Left hindlimb (tissue), 1 donor: ENCODE results near the gene BICC1.

Source experiments
- DNase-seq: peaks from one replicate; pipeline ENCODE4 v3.0.0-alpha.2; 2018

The BICC1 gene

DNA sequence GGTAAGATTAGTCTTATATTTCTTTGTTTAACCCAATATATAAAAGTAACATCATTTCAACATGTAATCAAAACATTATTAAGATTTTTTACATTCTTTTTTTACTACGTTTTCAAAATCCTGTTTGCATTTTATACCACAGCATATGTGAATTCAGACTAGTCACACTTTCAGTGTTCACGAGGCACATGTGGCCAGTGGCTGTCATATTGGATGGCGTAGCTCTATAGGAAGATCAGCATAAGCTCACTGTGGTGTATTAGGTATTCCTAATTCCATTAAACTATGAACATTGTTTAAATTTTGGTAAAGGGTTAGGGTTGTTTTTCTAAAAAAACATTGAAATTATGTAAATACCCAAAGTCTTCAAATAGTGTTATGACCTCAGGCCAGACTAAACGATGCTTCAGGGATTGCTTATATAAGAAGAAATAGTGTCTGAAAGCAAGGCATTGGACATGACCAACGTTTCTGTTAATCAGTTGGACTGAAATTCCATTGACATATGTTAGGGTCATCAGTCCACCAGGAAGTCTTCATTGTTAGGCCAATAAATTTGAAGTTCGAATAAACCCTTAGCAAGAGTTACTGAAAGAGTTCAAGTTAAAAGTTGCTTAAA, 97.0 kb downstream of the BICC1 start:
- no peak for DNase-seq

DNA sequence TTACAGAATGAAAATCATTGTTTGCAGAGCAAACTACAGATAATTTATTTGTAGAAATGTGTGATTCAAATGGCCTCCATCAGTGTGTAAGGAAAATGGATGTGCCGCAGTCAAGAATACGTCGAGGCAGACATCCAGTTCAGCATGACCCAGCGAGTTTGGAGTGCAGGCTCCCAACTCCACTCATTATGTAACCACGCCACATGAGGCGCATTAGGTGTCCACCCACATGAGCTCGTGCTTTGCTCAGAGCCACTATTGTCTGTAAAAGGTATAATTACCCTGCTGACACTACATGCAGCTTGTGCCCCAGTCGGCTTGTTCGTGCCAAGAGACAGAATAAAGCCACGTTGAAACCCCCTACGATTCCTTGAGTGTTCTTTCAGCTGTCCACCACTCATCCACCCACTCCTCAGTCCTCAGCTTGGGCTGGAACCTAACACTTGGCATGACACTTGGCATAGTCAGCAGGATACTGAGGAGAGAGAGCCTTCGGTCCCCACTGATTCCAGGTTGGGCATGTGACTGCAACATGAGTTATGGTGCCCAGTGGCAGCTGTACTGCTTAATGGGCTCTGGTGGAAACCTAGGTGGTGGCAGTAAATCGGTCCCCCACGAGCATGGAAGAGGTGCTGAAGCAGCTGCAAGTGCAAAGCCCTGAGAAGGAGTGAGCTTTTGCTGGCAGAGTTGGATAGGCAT, 102.7 kb downstream of the BICC1 start:
- DNase-seq, result no peak

DNA sequence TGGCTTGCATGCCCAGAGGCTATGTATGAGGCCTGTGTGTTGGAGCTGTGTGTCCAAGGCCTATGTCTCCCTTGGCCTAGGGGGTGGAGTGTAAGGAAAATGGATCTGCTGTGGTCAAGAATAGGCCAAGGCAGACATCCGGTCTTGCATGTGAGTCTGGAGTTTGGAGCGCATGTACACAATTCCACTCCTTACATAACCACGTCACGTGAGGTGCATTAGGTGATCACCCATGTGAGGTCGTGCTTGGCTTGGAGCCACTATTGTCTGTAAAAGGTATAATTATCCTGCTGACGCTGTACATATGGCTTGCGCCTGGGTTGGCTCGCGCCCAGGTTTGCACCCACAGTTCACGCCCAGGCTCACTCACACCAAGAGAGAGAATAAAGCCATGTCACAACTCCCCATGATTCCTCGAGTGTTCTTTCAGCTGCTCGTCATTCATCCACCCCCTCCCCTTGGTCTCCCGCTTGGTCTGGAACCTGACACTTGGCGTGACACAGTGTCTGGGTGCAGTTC, 105.5 kb downstream of the BICC1 start:
- DNase-seq, result no peak

DNA sequence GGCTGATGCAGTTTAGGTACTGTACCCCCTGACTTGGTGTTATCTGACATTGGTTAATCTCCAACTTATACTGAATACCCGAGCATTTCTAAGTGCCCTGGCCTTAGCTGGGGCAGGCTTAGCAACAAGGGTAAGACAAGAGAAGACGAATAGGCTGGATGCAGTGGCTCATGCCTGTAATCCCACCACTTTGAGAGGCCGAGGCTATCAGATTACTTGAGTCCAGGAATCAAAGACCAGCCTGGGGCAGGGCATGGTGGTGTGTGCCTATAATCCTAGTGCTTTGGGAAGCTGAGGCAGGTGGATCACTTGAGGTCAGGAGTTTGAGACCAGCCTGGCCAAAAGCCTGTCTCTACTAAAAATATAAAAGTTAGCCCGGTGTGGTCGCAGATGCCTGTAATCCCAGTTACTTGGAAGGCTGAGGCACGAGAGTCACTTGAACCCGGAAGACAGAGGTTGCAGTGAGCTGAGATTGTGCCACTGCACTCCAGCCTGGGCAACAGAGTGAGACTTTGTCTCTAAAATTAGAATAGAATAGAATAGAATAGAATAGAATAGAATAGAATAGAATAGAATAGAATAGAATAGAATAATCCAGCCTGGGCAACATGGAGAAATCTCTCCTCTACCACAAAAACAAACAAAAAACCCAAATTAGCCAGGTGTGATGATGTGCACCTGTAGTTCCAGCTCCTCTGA, 108.9 kb downstream of the BICC1 start:
- no peak for DNase-seq

DNA sequence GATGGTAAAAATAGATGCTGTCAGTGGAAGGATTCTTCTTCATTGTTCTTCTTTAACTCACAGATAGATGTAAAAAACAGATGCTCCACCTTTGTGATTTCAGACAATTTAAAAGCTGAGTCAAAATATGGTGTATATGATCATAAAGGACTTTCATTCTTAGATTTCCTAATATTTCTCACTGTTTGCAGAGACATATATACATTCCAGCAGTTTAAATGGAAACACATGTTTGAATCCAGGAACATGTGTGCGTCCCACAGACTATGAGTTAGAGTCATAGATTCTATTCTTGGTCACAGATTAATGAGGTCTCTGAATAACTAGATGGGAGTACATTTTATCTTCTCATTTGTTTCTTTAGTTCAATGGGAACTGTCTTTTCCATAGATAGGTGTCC, 109.6 kb downstream of the BICC1 start:
- no peak for DNase-seq

DNA sequence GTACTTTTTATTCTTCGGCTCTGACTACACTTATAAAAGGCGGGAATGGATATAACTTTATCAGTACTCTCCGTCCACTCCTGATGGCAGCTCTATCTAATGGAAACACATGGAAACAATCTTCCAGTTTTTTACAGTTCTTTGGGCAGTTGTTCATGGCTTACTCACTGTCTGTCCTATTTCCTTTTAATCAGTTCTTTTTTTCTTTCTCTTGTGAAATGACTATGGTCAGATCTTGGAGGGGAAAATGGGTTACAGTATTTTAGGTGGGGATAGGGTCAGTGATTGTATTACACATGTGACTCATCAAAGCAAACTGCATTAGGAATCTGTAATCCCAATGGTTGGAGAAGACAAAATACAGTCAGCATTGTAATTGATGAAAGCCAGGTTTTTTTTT, 112.4 kb downstream of the BICC1 start:
- no peak for DNase-seq

DNA sequence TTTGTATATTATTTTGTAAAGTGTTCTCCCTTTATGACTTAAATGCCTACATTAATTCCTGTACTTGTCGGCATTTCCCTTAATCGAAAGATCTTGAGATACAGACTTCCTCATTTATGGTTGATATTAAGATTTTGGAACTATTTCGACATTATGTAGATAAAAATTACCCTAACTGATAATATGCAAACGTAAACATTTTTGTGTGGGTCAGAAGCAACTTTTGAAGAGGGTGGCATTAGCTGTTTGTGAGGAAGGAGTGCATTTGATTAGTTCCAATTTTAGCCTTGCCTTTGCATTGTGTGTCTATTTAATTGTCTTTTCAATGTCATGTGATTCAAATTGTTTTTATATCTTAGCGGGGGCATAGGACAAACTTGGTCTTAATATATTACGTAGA, 114.7 kb downstream of the BICC1 start:
- DNase-seq, result no peak

DNA sequence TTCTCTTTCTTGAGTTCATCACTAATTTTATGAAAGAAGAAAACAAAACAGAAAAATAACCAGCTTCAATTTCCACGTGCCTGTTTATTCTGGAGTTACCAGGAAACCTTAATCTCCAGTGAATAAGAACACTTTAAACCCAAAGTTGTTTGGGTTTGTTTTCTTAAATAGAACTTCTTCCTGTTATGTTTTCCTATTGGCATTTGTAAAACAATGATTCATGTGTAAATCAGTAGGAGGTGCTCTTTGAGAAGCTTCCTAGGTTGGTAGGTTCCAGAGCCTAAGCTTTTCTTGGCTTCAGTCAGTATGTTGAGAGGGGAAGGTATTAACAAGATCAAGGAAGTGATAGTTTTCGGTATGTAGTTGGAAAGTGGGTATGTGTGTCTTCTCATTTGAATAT, 119.0 kb downstream of the BICC1 start:
- no peak for DNase-seq

DNA sequence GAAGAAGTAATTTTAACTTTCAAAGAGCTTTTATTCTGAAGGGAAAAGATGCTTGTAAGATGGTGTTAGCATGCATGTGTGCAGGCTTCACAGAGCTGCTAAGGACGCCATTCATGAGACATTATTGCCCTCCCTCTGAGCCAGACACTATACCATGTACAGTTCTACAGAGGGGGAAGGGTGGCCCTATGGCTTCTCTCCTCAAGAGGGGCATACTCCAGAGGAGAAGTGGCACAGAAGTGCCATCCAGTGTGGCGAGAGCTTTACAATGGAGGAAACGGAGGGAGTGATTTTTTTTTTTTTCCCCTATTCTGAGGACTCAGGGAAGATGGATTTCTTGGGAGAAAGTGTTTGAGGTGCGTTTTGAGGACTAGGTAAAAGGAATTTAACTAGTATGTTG, 119.5 kb downstream of the BICC1 start:
- DNase-seq, result no peak

DNA sequence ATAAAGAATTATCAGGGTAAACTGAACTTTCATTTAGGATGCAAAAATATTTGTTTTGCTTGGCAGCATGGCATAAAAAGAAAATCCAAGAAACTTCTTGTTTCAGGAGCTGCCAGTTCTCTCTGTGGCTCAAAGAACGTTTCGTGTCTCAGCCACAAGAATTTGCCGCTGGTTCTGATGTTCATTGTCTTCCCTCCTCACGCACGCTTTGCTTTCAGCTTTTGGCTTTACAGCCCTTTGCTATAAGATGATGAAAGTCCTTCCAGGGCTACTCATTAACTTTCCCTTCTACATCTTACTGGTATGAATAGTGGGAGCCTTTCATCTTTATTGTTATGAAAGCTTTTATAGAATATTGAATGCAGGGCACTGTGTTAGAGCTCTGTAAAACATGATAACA, 124.7 kb downstream of the BICC1 start:
- DNase-seq, result no peak

DNA sequence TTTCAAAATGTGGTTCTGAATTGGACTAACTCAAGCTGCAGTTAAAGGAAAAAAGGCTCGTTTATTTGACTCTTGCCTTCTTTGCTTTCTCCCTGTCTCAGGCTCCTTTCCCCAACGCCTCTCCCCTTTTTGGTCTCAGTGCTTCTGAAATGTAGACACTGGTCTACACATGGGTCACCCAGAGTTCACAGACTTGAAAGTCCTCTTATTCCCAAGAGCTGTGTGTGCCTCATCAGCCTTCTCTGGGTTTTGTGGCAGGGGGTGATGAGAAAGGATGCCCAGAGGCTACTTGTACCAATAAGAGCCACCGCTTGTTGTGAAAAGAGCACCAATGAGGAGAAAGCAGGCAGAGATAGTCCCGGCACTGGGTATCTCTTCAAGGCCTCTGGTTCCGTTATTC, 125.7 kb downstream of the BICC1 start:
- no peak for DNase-seq

DNA sequence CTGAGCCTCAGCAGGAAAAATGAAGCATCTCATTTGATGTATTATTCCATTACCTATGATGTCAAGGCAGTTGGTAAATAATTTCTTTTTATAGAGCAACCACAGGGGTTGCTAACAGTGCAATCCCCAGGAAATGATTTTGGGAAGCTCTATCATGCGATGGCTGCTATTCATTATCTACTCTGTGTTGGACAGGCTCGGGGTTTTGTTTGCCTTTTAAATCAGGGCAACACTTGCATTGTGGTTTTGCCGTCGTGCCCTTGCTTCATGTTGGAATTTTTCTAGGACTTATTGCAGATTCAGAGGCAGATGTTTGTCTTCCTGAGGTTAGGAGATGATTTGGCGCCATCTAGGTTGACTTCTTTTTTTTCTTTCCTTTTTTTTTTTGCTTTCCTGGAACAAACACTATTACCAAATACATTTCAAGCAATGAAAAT, 128.4 kb downstream of the BICC1 start:
- DNase-seq, result no peak

DNA sequence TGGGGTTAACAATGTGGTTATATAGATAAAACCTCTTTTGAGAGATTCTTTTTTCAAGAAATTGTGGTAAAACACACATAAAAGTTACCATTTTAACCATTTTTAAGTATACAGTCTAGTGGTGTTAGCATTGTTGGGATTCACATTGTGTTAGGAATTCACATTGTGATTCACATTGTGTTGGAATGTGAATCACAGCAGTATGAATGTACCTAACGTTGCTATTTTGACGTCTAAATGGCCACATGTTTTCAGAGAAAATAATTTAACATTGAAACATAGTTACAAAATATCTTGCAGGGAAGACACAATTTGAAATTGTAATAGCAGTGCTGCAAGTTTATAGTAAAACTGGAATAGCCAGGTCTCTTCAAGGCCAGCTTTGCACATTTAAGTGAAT, 129.0 kb downstream of the BICC1 start:
- no peak for DNase-seq

DNA sequence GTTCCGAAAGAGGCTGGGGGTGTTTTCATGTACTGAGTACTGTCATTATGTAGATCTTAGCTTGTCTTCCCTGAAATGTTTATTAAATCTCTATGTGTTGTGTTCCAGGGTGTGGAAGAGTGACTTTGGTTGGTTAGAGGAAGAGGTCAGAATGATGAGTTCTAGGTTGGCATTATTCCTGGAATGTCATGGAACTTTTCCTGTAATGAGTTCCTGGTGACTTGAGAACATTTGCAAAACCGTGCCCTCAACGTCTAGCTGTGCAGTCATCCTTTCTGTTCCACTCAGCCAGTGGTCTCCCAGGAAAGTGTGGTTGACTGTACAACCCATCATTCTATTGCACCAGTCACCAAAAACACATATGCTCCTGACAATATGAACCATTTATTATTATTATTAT, 129.6 kb downstream of the BICC1 start:
- no peak for DNase-seq

DNA sequence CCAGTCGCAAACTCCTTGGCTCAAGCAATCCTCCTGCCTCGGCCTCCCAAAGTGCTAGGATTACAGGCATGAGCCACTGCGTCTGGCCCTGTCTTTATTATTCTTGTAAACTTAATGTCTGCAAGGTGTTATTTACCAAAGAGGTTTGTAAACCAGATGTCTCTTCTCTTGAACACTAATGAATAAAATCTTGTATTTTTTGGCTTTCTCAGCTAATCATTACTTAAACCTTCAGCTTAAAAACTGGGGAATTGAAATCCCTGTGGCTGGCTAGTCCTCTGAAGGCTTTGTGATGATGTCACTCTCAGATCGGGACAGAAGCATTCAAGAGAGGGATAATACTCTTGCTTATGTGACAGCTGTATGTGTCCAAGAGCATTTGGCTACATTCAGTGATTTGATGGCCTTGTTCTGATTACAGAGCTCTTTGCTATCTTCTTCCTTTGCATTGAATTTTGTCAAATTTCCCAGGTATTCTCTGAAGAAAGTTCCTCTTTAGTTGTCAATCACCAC, 130.3 kb downstream of the BICC1 start:
- no peak for DNase-seq

DNA sequence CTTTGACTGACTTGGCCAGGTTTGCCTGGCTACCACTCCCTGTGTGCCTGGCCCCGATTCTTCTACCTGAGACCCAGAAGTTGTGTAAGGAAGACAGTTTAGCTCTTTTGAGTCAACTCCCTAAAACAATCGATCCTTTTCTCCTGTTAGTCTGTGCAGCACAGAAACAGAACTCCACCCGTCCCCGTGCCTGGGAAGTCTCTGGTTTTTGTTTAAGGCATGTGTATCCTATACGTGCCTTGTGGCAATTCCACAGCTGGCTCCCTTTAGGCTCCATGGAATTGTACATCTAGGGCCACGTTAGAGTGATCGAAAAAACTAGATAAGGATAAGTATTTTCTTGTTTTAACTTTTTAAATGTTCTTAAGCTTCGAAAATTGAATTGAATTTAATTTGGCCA, 131.6 kb downstream of the BICC1 start:
- no peak for DNase-seq

DNA sequence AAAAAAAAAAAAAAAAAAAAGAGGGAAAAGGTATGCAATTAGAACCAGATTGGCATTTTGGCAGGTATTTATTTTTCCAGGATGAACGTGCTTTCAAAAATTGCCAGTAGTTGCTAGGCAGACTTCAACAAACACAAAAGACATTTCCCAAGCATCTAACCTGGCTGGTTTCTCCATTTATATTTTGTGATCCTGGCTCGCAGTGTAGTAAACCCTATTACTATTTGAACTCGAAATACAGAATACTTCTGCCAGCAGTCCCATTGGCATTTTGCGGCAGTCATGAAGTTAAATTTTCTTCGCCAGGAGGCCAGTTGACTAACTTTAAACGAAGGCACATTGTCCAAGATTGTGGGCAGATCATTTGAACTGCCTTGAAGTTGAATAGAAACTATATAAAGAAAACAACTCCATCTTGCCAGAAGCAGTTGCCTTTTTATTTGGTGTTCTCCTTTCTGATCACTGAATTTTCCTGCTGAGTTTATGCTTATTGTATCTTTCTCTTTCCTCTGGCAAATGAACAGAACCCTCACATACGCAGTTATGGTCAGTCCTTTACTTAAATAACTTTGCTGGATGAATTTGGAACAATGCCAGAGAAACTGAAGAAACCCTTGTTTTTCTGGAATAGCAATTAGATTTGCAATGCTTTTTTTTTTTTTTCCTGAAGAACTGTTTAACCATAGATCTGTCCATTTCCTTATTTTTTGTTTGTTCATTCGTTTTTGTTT, 132.9 kb downstream of the BICC1 start:
- DNase-seq, result peak; percentile 45

DNA sequence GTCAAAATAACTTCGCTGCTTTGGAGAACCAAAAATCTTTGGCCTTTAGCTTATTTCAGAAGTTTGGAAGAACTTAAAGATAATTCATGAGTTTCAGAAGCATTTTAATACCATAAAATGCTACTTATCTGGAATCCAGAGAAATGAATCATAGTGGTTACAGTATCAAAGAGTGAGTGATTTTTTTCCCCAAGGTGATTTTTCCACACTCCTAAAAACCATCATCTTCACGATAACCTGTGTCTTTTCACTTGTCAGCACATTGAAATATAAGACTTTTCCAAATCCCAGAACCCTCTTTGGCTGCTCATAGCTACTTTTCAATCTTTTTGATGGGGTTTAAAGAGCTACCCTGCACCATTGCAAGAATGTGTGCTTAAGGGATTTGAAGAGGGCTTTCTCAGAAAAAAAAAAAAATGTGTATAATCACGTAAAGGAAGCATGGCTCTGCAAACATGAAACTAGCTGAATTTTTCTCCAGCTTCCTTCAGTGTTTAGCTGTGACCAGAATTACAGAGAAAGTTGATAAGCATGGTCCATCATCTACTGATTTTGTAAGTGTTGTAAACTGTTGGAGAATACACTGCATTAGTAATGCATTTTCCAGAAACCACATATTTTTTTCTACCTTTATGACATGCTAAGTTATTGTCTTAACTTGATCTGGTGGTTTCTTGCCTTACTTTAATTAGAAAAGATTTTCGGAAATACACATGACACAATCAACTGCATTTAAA, 134.9 kb downstream of the BICC1 start:
- no peak for DNase-seq

DNA sequence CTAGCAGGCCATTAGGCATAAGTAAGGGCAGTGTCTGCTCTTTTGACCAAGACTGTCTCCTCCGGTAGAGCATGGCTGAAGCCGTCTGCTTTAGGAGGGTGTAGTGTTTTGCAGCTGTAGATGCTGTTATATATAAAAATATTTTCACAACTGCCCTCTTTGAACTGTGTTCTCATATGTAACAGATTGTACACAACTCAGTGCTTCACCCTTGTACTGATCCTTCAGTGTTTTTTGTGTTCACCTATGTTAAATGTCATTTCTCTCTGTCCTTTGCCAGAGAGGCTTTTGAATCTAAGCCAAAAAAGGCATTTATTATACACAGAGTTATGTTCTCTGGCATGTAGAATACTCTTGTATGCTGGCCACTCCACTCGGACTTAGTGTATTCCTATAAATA, 135.5 kb downstream of the BICC1 start:
- DNase-seq, result no peak

DNA sequence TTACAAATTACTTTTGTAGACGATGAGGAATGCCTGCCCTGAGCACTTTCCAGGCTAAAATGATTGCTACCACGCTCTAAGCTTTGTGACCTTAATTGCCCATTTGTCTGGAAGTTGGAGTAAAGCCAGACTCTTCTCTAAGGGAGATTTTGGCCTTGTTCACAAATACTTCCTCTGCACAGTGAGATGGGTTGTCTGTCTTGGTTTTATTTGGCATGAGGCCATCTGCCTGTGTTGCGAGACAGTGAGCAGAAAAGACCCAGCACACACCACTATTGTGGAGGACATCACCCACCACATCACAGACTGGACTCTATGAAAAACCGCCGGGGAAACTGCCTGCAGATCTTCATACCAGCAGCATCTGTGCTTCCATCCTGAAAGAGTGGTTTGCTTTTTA, 138.4 kb downstream of the BICC1 start:
- peak; percentile 65 for DNase-seq

DNA sequence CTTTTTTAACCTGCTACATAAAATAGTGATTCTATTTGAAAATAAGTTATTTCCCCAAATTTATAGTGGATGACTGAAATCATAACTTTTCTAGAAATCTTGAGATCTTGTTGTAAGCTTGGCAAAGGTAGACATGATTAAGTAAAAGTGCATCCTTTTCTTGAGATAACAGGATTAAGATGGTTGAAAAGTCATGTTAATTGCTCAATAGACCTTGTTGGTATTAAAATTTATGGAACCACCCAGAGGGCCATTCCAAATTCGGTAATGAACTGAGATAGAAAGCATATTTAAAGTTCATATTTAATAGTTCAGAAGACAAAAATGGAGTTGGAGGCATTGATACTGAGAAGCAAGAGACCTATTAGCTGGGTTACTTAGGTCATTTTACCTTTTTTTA, 139.1 kb downstream of the BICC1 start:
- no peak for DNase-seq

DNA sequence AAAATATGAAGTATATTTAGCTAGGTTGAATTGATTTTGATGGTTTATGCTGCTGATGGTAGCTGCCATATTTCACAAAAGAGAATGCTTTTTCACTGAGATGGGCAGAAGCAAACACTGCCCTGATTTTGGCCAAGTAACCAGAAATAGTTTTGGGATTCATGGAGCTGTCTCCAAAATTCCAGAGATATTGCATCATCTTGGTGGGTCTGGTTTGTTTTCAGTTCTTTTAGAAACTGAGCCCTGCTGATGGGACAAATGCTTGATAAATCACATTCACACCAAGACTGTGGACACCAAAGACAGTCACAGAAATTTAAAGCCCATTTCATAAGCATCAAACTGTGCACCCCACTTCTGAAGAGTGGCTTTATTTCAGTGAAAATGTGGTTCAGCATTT, 140.5 kb downstream of the BICC1 start:
- no peak for DNase-seq
